Germinal center (tissue), 1 donor: Measurements from ENCODE around the gene SCARF2.
"Not testable (repeated sequence)": the region's sequence is repeated elsewhere in the genome, so short reads cannot be mapped to it uniquely, and the experiment has no call there.

Experiments
- DNase-seq: peaks from one replicate; pipeline ENCODE4 v3.0.0; 2012; ENCODE audit warnings: mixed read lengths, low spot score

SCARF2 gene

GRCh38 chr22:20459862-20460261 lies 22.2 kb upstream of the SCARF2 start:
- no peak for DNase-seq

- DNase-seq: no peak
Measured at GRCh38 chr22:20459152-20459542, 21.5 kb upstream of the SCARF2 start.

GRCh38 chr22:20458530-20459151 lies 21.0 kb upstream of the SCARF2 start:
- DNase-seq: no peak

DNA sequence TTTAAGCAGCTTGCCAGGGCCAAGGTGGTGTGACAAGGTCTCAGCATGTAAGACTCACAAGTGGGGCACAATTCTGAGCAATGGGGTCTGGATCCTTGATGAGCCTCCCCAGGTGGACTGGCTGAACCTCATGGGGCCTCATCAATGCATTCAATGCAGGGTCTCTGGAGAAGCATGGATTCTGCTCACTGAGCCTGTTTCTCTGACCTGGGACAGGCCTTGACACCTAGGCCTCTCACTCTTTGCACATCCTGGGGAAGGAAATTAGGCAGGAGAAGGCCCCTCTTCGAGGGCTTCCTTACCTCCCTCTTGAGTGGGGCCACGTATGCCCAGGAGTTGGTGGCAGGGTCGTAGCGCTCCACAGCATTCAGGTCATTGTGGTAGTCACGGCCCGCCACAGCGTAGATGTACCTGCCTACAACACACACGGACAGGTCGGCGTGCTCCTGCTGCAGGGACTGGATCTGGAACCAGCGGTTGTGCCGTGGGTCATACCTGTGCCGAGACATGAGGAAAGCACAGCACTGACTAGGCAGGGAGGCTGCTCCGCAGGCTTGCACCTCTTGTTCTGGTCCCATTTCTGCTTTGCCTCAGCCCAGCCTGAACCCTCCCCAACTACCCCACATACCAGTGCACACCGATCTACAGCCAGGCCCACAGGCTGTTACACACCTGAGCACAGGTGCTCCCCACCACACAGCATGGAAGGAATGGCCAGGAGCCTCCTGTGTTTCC lies 20.0 kb upstream of the SCARF2 start:
- DNase-seq: no peak

DNA sequence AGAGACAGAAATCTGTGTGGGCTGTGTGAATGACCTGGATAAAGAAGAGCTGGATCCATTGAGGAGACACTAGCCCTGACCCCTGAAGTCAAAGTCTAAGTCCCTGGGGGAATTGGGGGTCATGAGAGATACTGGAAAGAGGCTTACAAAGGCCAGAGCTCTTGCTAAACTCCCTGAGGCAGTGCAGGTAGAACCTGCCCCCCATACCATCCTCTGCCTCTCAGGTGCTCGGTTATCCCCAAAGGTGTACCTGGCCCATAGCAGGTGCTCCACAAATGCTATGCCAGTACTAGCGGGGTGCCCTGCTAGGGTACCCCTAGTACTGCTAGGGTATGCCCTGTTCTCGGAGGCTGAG lies 19.1 kb upstream of the SCARF2 start:
- DNase-seq: no peak

DNA sequence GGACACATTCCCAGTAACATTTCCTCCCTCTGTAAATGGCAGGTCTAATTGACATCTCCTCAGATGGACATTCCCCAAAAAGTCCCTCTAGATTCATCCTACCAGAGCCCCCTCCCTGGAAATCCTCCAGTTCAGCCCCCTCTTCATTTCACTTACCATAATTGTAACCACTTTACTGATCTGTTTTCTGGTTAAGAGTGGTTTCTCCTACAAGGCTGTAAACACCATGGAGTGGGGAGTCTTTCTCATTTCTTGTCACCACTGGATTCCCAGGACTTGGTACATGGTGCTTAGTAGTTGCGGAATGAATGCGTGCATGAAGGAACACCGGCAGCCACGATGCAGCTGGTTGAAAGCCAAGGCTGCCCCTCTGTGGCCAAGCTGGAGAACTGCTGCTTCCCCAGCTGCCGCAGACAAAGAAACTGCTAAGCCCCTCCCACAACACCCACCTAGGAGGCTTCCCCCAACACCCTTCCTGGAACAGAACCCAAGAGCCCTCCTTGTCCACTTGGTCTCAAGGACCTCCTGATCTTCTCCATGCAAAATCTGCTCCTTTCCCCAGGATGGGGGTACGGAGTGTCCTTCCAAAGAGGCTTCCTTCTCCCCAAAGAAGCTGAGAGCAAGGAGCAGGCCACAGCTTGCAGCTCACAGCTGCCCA lies 18.6 kb upstream of the SCARF2 start:
- peak; percentile 87 for DNase-seq

- no peak for DNase-seq
Measured at GRCh38 chr22:20455709-20456063, 18.1 kb upstream of the SCARF2 start.

GRCh38 chr22:20453222-20453621 lies 15.6 kb upstream of the SCARF2 start:
- DNase-seq: no peak

DNA sequence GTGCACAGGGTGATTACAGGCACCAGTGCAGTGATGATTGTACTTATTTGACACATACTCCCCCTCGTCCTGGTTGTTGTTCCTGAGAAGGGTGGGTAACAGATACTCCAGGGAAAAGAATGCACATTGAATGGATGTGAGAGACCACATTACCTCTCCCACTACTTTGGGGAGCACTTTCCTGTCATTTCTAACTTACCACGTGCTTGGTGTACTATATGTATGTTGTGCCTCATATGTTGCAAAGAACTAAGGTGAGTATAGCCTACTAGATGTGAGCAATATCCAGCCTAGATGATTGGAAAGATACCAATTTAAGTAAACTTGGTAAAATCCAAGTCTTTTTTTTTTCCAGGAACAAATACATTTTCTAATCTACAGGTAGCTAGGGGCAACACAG lies 14.3 kb upstream of the SCARF2 start:
- no peak for DNase-seq

- DNase-seq: not testable (repeated sequence)
Measured at GRCh38 chr22:20451129-20451778, 13.6 kb upstream of the SCARF2 start.

- no peak for DNase-seq
Measured at GRCh38 chr22:20450551-20450906, 12.9 kb upstream of the SCARF2 start.

DNA sequence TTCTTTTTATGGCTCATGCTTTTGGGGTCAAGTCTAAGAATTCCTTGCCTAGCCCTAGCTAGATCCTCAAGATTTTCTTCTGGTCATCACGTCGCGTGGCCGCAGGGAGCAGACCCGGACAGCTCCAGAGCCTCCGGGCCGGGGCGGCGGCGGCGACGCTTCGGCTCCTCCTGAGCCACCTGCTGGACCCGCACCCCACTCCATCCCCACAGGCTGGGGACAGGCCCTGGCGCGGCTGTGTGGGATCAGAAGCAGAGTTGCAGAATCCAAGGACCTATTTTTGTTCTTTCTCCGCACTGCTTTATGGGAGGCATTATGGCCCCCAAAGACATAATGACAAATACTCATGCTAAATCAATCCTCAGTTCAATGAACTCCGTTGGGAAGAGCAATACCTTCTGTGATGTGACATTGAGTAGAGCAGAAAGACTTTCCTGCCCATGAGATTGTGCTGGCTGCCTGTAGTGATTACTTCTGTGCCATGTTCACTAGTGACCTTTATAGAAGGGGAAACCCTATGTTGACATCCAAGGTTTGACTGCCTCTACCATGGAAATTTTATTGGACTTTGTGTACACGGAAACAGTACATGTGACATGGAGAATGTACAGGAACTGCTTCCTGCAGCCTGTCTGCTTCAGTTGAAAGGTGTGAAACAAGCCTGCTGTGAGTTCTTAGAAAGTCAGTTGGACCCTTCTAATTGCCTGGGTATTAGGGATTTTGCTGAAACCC lies 12.4 kb upstream of the SCARF2 start:
- DNase-seq: no peak

GRCh38 chr22:20448630-20449029 lies 11.0 kb upstream of the SCARF2 start:
- DNase-seq: no peak

DNA sequence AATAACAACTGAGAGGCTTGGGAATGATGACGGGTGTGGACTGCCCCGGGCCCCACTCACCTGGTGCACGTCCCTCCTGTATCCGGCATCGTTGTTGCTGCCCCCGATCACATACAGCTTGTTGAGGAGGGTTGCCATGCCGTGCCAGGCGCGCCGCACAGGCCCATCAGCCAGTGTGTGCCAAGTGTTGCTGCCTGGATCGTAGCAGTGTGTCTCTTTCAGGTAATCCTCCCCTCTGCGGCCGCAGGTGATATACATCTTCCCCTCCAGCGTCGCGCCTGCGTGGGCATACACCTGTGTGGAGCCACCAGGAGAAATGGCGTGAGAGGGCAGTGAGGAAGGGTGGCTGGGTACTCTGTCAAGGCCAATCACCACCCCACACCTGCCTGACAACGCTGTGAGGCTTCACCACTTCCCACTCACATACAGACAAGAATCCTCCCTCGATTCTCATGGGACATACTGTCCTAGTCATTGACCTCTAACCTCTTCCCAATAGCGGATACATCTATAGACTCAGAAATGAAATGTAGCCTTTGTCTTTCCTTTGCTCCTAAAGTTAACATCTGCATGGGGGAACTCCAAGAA lies 8.9 kb upstream of the SCARF2 start:
- DNase-seq: no peak

DNA sequence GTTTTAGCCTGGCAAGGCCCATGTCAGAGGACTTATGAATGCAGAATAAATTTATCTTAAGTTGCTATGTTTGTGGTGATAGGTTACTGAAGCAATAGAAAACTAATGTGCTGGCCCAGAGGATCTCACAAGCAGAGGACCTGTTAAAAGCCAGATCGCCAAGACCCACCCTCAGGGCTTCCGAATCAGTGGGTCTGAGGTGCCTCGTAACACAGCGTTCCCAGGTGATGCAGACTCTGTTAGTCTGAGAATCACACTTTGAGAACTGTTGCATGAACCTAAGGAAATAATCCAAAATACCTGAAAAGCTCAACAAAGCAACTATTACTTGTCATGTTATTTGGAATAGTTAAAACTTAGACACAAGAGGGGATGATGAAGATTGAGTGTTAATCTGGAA lies 6.7 kb upstream of the SCARF2 start:
- no peak for DNase-seq

GRCh38 chr22:20442485-20443284 lies 5.1 kb upstream of the SCARF2 start:
- no peak for DNase-seq

DNA sequence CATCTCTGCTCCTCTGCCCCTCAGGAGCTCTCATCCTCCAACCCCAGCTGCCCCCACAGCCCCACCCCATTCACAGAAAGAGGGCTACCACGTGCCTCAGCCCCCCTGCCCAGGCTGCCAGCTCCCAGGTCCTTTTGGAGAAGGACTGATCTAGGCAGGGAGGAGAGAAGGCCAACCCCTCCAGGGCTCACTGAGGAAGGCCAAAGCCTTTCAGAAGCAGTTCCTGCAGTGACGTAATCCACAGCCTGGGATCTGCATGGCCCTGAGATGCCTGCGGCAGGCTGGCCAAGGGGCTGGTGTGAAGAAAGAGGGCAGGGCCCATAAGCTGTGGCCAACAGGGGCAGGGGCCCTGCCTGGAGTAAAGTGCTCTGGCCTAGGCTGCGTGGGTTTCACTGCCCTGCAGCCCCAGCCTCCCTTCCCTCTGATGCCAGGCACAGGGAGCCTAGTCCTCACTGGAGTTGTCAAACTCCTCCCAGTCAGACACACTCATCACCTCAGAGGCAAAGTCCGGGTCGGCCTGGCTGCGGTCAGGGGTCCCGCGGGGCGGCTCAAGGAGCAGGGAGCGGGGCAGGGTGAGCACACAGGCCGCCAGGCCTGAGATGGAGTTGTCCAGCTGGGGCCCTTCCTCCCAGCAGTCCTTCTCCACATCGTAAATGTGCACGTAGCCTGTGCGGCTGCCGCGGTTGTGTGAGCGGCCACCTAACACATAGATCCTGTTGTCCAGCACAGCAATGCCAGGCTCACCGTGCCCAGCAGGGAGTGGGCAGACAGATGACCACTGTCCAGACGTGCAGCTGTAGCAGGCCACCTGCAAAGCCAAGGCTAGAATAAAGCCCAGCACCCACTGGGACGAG lies 4.2 kb upstream of the SCARF2 start:
- DNase-seq: no peak

DNA sequence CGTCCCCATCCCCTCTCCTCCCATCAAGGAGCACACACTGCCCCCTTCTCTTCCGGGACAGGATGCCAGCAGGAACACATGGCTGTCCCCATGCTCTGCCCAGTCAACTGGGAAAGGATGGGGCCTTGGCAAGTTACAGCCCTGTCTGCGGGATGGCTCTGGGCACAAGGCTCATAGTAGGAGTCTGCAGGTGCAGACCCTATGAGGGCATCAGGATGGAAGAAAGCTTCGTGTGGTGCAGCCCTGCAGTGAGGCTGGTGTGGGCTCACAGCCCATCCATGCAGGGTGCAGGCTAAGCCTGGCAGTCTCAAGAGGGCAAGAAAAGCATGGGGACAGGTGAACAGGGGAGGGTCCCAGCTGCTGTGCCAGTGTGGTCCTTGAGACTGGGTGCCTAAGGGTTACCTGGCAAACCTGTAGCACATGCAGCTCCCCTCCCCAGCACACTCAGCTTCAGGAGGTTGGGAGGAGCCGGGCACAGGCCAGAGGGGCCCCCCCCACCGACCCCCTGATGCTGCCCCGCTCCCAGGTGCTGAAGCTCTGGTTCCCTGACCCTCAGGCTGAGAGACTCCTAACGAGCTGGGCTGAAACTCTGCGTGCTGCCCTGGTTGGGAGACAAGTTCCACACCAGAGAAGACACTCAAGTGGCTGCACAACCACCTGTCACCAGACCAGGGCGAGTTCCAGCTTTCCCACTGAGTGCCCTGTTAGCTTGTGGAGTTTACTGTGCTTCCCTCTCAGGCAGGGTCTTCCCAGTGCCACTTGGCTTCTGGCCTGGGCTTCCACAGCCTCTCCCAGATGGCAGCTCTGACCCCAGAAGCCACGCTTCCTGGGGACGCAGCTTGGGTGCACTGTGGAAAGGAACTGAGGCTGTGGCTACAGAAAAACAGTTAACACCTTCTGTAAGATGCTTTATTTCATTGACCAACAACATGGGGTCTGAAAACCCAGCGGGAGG lies 3.3 kb upstream of the SCARF2 start:
- no peak for DNase-seq

DNA sequence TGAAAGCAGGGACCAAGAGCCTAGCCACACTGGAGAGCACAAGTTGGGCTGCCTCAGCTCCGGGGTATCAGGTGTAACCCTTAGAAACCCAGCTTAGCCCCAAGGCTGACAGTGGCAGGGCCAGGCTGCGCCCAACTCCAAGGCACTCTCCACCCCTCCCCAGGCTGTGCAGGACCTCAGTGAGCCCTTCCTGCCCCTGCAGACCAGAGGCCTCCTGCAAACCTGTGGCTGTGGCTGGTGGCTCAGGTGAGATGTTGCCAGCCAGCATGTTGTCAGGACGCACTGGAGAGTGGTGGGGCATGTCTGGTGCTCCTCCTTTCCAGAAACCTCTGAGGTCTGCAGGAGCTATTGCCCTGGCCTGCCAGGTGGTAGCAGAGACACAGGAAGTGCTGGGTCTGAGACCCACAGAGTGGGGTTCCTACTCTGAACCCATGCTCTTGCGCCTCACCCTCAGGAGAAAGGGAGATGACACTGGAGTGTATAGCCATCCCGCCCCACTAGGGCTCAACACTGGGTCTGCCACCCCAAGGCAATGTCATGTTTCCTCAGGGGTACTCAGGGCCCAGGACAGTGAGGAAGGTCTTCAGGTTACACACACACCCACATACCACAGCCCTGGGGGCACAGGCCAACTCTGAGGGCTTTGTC lies 2.4 kb upstream of the SCARF2 start:
- no peak for DNase-seq
